HG02759 (cell line): Measurements from ENCODE around the gene PLCB2.

Experiments used
- ATAC-seq: cut with Tn5 transposase; IDR thresholded peaks from one replicate; pipeline ENCODE4 v1.9.1; 2021; ENCODE audit warnings: mild to moderate bottlenecking, moderate library complexity; ENCODE audit not compliant: unreplicated experiment

PLCB2 gene

DNA sequence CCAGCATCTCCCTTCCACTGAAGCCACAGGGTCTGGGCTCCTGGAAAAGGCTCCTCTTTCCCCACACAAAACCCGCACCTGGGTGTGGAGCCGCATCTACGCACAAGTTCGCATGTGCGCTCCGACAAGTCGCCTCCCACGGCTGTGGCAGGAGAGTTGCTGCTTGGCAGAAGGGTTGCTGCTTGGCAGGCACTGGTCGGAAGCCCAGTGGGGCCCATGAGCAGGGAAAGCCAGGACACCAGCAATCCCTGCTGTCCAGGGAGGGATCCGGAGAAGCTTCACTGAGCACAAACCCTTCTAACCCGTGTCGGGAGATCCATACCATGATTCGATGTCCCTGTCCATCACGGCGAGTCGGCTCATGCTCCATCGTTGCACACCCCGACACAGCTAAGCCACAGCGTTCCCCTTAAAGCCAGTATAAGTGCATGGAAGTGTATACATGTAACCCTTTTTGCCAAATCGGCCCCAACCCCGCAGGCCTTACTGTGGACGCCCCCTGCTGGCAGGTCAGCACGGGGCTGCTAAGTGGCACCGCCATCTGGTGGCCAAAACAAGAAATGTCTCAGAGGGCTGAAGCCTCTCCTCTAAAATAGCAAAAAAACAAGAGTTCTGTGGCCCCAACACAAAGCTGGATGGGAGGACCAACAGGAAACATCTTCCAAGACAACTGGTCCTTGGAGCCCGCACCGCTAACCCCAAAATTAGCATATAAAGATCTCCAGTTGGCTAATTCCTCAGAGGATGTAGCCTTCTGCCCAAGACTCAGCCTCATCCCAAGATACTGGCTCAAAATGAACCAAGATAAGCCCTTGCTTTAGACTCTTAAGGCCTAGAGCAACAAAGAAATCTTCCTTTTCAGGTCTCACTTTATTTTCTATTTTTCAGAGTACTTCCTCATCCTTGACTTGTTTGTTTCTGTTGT, 33.1 kb downstream of the PLCB2 start:
- no peak for ATAC-seq

DNA sequence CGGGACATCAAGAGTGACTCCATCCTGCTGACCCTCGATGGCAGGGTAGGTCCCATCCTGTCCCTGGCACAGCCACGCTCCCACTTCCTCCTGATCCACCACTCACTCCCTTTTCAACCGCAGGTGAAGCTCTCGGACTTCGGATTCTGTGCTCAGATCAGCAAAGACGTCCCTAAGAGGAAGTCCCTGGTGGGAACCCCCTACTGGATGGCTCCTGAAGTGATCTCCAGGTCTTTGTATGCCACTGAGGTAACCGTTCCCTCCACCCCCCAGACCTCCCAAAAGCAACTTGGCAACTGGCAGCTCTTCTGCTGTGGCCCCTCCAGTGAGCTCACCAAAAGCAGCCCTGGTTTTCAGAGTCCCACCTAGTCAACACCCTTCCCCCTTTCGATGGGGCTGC, 34.3 kb downstream of the PLCB2 start:
- no peak for ATAC-seq

DNA sequence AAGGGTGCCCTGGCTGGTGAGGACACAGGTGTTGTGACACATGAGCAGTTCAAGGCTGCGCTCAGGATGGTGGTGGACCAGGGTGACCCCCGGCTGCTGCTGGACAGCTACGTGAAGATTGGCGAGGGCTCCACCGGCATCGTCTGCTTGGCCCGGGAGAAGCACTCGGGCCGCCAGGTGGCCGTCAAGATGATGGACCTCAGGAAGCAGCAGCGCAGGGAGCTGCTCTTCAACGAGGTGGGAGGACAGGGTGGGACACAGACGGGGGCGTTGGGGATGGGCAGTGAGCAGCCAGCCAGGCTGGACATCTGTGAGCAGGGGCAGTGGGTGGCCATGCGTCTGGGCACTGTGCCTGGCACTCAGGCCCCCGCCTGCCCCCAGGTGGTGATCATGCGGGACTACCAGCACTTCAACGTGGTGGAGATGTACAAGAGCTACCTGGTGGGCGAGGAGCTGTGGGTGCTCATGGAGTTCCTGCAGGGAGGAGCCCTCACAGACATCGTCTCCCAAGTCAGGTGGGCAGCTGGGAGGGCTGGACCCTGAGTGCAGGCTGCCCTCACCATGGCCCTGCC, 35.2 kb downstream of the PLCB2 start:
- ATAC-seq = no peak

DNA sequence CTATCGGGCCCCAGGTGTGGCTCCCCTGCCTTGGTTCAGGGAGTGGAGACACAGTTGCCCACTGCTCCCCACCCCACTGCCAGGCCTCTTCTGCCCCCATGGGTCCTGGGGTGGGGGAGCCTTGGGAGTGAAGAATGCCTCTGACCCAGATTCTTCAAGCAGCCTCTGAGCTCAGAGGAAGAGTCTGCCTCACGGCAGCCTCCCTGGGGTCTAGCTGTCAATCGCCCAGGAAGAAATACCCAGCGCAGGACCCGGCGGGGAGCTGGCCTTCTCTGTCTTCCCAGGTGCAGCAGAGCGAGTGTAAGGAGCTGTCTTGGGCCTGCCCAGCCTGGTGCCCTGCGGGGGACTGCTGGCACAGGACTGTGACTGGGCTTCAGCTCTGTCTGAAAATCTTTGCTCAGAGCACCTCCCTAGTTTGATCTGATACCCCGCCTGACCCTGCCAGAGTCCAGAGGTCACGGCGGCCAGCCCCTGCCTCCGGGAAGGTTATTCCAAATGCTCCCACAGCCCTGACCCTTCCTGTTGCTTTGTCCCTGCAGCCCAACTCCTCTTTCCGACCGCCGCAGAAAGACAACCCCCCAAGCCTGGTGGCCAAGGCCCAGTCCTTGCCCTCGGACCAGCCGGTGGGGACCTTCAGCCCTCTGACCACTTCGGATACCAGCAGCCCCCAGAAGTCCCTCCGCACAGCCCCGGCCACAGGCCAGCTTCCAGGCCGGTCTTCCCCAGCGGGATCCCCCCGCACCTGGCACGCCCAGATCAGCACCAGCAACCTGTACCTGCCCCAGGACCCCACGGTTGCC, 35.9 kb downstream of the PLCB2 start:
- ATAC-seq = no peak

DNA sequence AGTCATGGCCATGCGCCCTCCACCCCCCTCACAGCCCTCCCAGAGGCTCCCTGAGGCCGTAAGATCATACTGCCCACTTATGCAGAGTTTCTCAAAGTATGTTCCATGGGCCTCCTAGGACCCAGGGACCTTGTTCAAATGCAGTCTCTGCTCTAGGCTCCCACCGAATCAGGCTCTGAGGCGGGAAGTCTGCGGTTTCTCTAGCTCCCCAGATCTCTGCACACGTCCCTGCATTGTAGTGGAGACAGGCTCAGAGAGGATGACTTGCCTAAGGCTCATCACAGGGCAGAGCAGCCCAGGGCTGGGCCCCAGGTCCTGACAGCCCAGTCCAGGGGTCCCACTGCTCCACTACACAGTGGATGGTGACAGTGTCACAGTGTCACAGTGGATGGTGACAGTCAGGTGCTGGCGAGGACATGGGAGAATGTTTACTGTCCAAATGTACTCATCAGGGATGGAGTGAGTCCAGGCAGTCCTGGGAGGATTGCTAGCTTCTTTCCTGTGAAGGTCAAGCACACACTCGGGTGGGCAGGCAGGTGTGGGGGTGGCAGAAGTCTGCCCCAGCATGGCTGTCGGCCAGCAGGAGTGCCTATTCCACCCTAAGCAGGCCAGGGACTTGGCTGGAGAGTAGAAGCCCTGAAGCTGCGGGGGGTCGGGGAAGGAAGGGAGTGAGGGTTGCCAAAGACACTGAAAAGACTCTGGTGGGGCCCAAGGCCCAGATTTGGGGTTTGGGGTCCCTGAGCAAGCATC, 37.3 kb downstream of the PLCB2 start:
- no peak for ATAC-seq

DNA sequence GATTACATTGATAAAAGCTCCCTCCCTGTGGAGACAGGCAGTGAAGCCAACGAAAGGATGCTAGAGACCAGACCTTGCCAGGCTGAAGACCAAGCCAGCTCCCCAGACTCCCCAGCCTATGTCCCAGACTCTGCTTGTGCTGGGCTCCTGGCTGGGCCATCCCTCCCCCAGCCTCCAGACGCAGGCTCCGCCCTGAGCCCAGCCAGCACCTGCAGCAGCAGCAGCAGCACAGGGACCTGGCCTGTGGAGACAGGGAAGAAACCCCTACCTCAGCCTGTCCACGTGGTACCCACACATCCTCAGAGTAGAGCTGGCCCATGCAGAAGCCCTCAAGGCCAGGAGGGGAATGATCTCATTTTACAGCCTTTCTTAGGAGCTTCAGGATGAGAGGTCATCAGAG, 38.1 kb downstream of the PLCB2 start:
- ATAC-seq = no peak

DNA sequence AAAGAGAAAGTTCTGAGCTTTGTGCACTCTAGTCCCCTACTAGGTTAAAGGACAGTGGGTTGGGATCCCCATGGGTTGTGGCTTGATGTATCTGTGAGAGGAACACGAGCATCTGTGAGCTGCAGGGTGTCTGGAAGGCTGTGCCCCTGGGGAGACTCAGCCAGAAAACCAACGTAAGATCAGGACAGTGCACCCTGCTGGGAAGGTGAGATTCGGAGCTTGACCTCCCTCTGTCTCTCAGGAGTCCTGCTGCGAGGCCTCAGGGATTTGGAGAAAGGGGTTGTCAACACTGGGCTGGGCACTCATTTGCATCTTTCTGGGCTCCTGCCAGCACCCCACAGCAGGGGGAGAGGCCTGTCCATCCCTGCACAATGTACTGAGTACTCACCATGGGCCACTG, 40.1 kb downstream of the PLCB2 start:
- no peak for ATAC-seq

DNA sequence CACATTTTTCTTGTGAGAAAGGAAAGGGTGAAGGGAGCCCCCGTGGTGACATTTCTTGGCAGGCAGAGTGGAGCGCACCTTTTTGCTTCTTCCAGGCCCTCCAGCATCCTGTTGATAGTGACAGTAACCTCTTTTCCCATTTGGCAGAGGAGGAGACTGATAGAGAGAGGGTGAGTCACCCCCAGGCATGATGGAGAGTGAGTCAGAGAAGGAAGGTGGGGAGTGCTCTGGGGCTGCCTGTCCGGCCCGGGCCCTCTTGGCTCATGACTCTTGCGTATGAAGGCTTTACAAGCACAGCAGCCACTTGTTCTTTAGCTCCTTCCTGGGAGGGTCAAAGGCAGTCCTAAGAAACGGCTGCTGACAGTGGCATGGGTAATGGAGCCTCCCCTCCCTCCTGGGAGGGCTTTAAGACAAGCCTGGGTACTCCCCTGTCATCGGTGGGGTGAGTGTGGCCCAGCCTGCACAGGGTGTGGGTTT, 40.9 kb downstream of the PLCB2 start:
- no peak for ATAC-seq

DNA sequence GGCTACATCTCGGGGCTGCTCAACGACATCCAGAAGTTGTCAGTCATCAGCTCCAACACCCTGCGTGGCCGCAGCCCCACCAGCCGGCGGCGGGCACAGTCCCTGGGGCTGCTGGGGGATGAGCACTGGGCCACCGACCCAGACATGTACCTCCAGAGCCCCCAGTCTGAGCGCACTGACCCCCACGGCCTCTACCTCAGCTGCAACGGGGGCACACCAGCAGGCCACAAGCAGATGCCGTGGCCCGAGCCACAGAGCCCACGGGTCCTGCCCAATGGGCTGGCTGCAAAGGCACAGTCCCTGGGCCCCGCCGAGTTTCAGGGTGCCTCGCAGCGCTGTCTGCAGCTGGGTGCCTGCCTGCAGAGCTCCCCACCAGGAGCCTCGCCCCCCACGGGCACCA, 41.9 kb downstream of the PLCB2 start:
- no peak for ATAC-seq

DNA sequence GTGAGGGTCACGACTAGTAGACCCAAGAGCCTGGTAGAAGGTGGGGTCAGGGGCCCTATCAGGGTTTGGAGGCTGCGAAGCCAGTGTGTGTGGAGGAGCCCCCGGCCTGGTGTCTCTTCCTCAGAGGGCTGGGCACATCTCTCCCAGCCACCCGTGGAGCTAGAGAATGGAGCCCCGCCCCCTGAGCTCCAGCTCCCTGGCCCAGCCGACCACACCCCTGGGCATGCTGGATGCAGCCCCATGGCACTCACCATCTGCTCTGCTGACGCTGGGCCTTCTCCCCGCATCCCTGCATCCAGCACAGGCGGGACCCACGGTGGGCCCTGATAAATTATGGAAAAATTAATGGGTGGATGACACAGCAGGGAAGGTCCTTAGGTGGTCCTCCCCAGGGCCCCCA, 42.4 kb downstream of the PLCB2 start:
- no peak for ATAC-seq

DNA sequence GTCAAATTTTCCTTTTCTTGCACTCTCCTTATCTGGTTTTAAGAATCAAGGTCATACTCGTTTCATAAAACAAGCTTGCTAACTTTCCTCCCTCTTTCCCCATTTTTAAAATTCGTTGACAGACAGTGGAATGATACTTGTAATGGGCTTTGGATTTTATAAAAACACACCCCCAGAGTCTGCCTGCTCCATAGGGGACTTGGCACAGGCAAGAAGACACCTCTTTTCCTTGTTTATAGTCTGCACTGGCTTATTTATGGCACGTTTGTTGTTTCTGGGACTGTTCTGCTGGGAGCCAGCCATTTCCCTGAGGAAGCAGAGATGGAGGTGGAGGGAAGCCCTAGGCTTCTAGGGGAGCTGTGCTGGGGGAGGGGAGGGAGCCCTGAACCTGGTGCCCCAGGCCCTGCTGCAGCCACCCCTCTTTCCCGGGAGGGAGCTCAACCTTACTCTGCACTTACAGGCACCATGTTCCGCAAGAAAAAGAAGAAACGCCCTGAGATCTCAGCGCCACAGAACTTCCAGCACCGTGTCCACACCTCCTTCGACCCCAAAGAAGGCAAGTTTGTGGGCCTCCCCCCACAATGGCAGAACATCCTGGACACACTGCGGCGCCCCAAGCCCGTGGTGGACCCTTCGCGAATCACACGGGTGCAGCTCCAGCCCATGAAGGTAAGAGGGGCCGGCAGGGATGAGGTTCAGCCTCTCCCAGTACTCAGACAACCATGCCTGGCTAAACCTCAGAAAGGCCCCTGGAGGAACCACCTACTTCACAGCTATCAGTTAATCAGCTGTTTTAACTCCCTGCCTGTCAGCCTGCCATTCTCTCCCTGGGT, 43.2 kb downstream of the PLCB2 start:
- no peak for ATAC-seq

DNA sequence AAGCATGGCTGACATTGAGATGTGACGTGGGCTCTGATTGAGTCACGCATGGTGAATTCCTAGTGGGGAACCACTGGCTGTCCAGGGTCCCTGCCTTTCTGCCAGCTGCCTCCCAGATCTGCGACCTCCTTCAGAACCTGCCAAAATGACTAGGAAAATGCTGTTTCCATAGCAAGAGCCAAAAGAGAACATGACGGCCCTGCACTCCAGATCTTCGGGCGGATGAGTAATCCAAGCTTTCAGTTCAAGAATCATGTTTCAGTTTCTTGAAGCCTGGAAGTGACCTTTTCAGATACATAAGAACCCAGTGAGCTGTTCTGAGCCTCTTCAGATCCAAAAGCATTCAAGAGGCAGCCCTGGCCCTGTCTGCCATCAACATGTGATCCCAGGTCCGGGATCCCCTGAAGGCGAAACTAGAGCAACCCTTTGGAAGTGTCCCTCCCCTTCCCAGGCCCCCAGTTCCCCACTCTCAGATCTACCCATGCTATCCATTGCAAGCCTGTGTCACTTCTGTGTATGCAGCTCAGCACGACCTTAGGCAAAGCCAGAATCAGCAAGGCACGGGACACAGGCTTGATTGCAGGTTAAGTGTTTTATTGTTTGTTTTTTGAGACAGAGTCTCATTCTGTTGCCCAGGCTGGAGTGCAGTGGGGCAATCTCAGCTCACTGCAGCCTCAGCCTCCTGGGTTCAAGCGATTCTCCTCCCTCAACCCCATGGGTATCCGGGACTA, 44.5 kb downstream of the PLCB2 start:
- no peak for ATAC-seq

DNA sequence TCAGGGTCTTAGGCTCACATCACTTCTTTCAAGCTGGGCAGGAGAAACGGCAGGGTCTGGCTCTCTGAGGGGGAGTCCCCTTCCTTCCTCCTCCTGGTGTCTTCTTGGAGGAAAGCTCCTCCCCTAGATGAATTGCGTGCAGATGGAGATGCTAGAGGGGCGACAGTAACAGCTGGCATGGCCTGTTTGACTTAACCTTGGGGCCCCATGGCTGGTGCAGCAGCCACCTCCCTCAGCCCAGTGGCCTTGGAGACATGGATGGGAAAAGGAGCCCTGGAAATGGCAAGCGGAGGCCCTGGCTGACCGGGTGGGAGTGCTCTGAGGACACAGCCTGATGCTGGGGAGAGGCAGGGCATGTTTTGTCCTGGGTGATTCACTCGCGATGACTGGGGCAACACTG, 48.7 kb downstream of the PLCB2 start:
- ATAC-seq = no peak

DNA sequence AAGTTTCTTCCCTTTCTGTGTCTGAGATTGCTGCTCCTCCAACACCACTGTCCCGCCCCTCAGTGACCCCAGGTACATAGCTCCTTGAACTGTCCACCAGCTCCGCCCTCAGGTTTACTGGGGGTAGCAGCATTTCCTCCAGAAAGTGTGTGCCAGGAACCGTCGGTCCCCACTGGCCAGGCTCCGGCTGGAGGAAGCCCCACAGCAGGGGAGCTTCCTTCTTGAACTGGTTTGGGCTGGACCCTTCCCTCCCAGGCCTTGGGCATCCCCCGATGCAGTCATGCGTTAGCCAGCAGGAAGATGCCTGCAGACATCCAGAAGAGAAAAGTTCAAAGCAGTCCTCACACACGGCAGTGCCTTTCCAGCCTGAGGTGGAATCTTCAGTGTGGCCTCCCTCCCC, 49.2 kb downstream of the PLCB2 start:
- ATAC-seq = no peak

DNA sequence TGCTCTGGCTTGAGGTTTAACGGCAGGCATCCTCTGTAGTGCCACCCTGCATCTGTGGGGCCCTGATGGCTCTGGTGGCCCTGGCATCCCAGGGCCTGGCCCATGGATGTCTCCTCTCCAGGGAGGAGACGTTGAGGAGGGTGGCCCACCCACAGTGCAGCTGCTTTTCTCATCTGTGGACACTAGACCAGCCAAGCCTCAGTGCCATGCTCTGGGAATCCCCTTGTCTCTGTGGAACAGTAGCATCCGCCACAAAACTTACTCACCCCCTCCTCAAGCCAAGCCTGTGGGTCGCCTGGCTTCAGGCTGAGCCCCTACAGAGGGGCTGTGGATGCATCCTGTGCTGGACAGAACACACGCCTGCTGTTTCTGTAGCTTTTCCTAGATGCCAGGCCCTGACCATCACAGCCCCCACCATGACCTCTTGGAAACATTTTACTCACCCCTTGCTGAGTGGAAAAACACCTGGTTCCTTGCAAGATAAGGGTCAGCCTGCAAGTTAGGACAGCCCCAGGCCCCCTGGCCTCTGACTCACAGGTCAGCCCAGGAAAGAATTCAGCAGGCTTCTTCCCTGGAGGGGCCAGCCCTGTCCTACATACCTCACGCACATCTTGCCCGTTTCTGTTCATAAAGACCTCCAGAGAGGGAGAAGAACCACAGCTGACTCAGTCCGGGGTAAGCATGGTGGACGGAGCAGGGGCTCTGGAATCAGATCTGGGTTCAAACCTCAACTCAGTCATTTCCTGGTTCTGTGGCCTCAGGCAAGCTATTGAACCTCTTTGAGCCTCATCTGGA, 49.9 kb downstream of the PLCB2 start:
- no peak for ATAC-seq

DNA sequence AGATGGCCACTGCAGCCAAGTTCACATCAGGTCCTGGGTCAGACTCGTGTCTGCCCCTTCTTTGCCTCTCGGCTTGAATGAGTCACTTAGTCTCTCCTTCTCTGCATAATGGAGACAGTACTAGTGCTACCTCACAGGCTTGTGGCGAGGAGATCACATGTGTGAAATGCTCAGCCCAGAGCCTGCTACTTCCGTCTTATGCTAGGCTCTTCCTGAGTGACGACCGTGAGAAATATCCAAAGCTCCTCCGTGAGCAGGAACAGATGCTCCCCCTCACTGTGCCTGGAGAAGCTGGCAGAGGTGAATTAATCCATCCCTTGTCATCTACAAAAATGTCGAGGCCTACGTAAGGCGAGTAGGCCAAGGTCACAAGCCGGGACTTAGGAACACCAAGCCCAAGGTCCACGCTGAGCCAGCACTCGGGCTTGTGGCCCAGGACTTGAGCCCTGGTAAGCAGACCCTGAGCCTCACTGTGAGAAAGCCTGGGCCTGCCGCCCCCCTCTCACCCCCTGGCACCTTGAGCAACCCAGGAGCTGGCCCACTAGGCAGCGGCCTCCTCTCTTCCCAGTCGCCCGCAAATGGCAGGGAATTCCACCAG, 51.0 kb downstream of the PLCB2 start:
- ATAC-seq = no peak

DNA sequence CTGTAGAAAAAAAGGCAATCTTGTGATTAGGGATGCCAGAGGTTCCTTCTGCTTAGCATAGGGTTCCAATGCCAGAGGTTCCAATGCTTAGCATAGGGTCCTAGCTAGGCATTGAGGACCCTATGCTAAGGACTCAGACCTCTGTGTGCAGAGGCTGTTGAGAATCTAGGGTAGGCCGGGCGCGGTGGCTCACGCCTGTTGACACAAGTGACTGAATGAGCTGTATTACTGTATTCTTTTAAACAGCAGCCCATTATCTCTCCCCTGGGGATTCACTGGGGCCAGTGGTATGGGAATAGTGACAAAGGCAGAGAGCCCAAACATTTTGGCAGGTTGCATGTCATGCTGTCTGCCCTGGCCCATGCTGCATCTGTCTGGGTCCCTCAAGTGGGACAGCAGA, 52.7 kb downstream of the PLCB2 start:
- ATAC-seq = no peak

DNA sequence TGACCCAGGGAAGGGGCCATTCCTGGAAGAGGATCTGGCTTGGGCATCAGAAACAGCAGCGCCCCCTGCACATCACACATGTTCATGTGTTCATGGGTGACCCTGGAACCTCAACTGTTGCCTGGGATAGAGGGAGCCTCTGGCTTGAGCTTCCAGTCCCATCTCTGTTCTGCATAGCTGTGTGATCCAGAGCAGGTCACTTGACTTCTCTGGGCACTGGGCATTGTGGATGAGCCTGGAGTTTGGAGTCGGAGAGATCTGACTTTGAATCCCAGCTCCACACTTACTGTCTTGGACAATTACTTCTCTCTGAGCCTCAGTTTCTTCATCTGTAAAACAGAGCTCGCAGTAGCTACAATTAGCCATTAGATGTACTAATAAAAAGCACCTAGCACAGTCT, 53.3 kb downstream of the PLCB2 start:
- ATAC-seq = no peak
